Measurements from ENCODE around the gene MRPL51. TPM values are rescaled to one million over a fixed set of nuclear protein-coding genes. Genes with fewer than 3 reads are reported as not detected.
A peak's percentile ranks its signal among the peaks of the same experiment; 100 is the strongest.
"Not testable (repeated sequence)": the region's sequence is repeated elsewhere in the genome, so short reads cannot be mapped to it uniquely, and the experiment has no call there.

The MRPL51 gene
- total RNA-seq, 3 donors from 2014 or later = 249 to 262 (median 256) TPM

DNA sequence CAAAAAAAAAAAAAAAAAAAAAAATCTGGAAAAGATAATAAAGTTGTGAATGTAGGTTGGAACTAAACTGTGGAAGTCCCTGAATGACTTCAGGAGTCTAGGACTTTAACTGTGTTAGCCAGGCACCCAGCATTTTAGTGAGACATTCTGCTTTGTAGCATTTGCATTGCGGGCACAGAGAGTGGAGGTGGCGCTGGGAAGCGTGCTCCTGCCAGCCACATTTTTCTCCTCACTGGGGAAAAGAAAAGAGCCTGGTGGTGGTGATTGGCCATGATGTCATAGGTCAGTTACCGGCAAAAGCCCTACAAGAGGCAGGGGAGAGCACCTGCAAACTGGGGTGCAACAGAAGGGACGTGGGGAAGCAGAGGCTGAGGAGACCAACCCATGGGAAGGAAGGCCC, 31.6 kb upstream of the MRPL51 start:
- Mint-ChIP-seq H3K4me3 (no peak overlapping the region), H3K36me3 (ENCODE audit: insufficient read depth) (peaks cover 44% of the 10 kb centered on the region), H3K9me3 (no peaks in the 10 kb centered on the region), H3K4me1 (ENCODE audit: low read depth) (peaks cover 4% of the 10 kb centered on the region), H3K27me3 (ENCODE audit: low read depth) (no peaks in the 10 kb centered on the region)
- ATAC-seq (no peak), DNase-seq (no peak)

- H3K4me1 Mint-ChIP-seq (ENCODE audit: low read depth) = peaks cover 4% of the 10 kb centered on the region
- peaks cover 43% of the 10 kb centered on the region for H3K36me3 Mint-ChIP-seq (ENCODE audit: insufficient read depth)
- no peak for ATAC-seq
- no peak overlapping the region for H3K4me3 Mint-ChIP-seq
- no peaks in the 10 kb centered on the region for H3K9me3 Mint-ChIP-seq
- no peaks in the 10 kb centered on the region for H3K27me3 Mint-ChIP-seq (ENCODE audit: low read depth)
- DNase-seq = no peak
These were observed 30.6 kb upstream of the MRPL51 start for GRCh38 chr12:6523708-6524107.

DNA sequence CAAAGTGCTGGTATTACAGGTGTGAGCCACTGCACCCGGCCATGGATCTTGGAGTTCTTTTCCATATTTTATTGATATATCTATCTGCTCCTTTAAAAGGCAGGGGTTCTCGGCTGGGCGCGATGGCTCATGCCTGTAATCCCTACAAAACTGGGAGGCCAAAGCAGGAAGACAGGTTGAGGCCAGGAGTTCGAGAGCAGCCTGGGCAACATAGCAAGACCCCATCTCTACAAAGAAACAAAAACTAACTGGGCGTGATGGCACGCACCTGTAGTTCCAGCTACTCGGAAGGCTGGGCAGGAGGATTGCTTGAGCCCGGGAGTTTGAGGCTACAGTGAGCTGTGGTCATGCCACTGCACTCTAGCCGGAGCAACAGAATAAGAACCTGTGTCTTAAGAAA, 29.1 kb upstream of the MRPL51 start:
- Mint-ChIP-seq H3K9me3 (no peaks in the 10 kb centered on the region), H3K27me3 (ENCODE audit: low read depth) (no peaks in the 10 kb centered on the region), H3K4me1 (ENCODE audit: low read depth) (peaks cover 4% of the 10 kb centered on the region), H3K36me3 (ENCODE audit: insufficient read depth) (peaks cover 42% of the 10 kb centered on the region), H3K4me3 (no peak overlapping the region)
- DNase-seq = no peak
- no peak for ATAC-seq

DNA sequence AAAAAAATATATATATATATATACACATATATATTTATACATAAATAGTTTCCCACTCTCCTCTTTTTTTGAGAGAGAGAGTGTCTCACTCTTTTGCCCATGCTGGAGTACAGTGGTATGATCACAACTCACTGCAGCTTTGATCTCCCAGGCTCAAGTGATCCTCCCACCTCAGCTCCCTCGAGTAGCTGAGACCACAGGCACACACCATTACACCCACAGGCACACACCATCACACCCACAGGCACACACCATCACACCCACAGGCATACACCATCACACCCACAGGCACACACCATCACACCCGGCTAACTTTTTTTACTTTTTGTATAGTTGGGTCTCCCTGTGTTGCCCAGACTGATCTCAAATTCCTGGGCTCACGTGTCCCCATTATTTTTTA, 27.1 kb upstream of the MRPL51 start:
- no peak overlapping the region for H3K4me3 Mint-ChIP-seq
- no peak for DNase-seq
- ATAC-seq = no peak
- peaks cover 4% of the 10 kb centered on the region for H3K4me1 Mint-ChIP-seq (ENCODE audit: low read depth)
- no peaks in the 10 kb centered on the region for H3K27me3 Mint-ChIP-seq (ENCODE audit: low read depth)
- H3K36me3 Mint-ChIP-seq (ENCODE audit: insufficient read depth) = peaks cover 47% of the 10 kb centered on the region
- H3K9me3 Mint-ChIP-seq = no peaks in the 10 kb centered on the region

- peaks cover 22% of the 10 kb centered on the region for H3K36me3 Mint-ChIP-seq (ENCODE audit: insufficient read depth)
- ATAC-seq = no peak
- peaks cover 5% of the 10 kb centered on the region for H3K4me1 Mint-ChIP-seq (ENCODE audit: low read depth)
- no peak overlapping the region for H3K4me3 Mint-ChIP-seq
- no peak for DNase-seq
- H3K27me3 Mint-ChIP-seq (ENCODE audit: low read depth) = no peaks in the 10 kb centered on the region
- no peaks in the 10 kb centered on the region for H3K9me3 Mint-ChIP-seq
These were observed 15.0 kb upstream of the MRPL51 start for GRCh38 chr12:6508087-6508486.

- DNase-seq (no peak), ATAC-seq (no peak)
- Mint-ChIP-seq H3K36me3 (ENCODE audit: insufficient read depth) (peaks cover 16% of the 10 kb centered on the region), H3K9me3 (no peaks in the 10 kb centered on the region), H3K4me3 (no peak overlapping the region), H3K4me1 (ENCODE audit: low read depth) (peaks cover 5% of the 10 kb centered on the region), H3K27me3 (ENCODE audit: low read depth) (no peaks in the 10 kb centered on the region)
These were observed 14.3 kb upstream of the MRPL51 start for GRCh38 chr12:6507102-6507998.

- H3K36me3 Mint-ChIP-seq (ENCODE audit: insufficient read depth) = peaks cover 2% of the 10 kb centered on the region
- H3K4me1 Mint-ChIP-seq (ENCODE audit: low read depth) = peaks cover 7% of the 10 kb centered on the region
- no peak overlapping the region for H3K4me3 Mint-ChIP-seq
- no peaks in the 10 kb centered on the region for H3K27me3 Mint-ChIP-seq (ENCODE audit: low read depth)
- ATAC-seq (no peak), DNase-seq (no peak)
- H3K9me3 Mint-ChIP-seq = no peaks in the 10 kb centered on the region
These were observed 7.4 kb upstream of the MRPL51 start for GRCh38 chr12:6500466-6500865.

DNA sequence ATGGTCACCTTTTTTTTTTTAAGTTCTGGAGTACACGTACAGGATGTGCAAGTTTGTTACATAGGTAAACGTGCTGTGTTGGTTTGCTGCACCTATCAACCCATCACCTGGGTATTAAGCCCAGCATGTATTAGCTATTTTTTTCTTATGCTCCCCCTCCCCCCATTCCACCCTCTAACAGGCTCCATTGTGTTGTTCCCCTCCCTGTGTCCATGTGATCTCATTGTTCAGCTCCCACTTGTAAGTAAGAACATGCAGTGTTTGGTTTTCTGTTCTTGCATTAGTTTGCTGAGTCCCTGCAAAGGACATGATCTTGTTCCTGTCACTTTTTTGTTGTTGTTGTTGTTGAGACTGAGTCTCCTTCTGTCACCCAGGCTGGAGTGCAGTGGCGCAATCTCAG, 4.2 kb upstream of the MRPL51 start:
- not testable (repeated sequence) for H3K9me3 Mint-ChIP-seq; H3K4me3 Mint-ChIP-seq; ATAC-seq; H3K27me3 Mint-ChIP-seq (ENCODE audit: low read depth); H3K36me3 Mint-ChIP-seq (ENCODE audit: insufficient read depth); DNase-seq
- peaks cover 24% of the 10 kb centered on the region for H3K4me1 Mint-ChIP-seq (ENCODE audit: low read depth)

DNA sequence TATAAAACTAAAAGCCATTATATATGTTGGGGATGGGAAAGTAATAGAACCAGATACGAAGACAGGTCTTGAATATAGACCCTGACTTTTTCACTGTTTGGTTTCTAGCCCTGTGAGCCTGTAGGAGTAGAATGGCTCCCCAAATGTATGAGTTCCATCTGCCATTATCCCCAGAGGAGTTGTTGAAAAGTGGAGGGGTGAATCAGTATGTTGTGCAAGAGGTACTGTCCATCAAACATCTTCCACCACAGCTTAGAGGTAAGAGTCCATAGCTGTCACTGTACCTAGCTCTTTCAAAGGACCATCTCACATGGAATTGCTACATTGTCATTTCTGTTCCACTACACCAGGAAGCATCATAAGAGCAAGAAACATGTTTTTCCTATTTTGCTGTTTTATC, 1.9 kb upstream of the MRPL51 start:
- Mint-ChIP-seq H3K9me3 (no peaks in the 10 kb centered on the region), H3K4me3 (peak overlapping the region; percentile 92), H3K36me3 (ENCODE audit: insufficient read depth) (peaks cover 14% of the 10 kb centered on the region), H3K27me3 (ENCODE audit: low read depth) (no peaks in the 10 kb centered on the region), H3K4me1 (ENCODE audit: low read depth) (peaks cover 30% of the 10 kb centered on the region)
- no peak for ATAC-seq
- DNase-seq = no peak

GRCh38 chr12:6494258-6494743, 1.2 kb upstream of the MRPL51 start:
- H3K27me3 Mint-ChIP-seq (ENCODE audit: low read depth) = no peaks in the 10 kb centered on the region
- H3K9me3 Mint-ChIP-seq = no peaks in the 10 kb centered on the region
- no peak for DNase-seq
- H3K36me3 Mint-ChIP-seq (ENCODE audit: insufficient read depth) = peaks cover 14% of the 10 kb centered on the region
- H3K4me3 Mint-ChIP-seq = peak overlapping the region; percentile 92
- ATAC-seq = peak; percentile 3 to 47
- H3K4me1 Mint-ChIP-seq (ENCODE audit: low read depth) = peaks cover 30% of the 10 kb centered on the region

GRCh38 chr12:6493497-6494257, 615 bp upstream of the MRPL51 start, which contains the start of gene NCAPD2:
TSS of gene NCAPD2 (plus strand) at chr12:6494102. CDS start at chr12:6495099, 997 bp downstream.
- no peaks in the 10 kb centered on the region for H3K9me3 Mint-ChIP-seq
- H3K4me1 Mint-ChIP-seq (ENCODE audit: low read depth) = peaks cover 30% of the 10 kb centered on the region
- H3K4me3 Mint-ChIP-seq = peak within 1 kb of the TSS; percentile 92
- peak; percentile 91 for ATAC-seq
- H3K27me3 Mint-ChIP-seq (ENCODE audit: low read depth) = no peaks in the 10 kb centered on the region
- peak; percentile 89 for DNase-seq
- peaks cover 14% of the 10 kb centered on the region for H3K36me3 Mint-ChIP-seq (ENCODE audit: insufficient read depth)

DNA sequence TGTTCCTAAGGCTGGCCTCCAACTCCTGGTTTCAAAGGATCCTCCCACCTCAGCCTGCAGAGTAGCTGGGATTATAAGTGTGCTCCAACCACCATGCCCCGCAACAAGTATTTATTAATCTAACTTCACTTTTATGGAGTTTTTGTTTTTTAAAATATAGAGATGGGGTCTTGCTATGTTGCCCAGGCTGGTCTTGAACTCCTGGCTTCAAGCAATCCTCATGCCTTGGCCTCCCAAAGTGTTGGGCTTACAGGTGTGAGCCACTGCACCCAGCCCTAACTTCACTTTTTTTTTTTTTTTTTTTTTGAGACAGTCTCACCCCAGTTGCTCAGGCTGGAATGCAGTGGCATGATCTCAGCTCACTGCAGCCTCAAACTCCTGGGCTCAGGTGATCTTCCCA, 2.4 kb downstream of the MRPL51 start:
- not testable (repeated sequence) for DNase-seq; ATAC-seq; H3K27me3 Mint-ChIP-seq (ENCODE audit: low read depth); H3K9me3 Mint-ChIP-seq; H3K4me3 Mint-ChIP-seq
- peaks cover 24% of the 10 kb centered on the region for H3K4me1 Mint-ChIP-seq (ENCODE audit: low read depth)
- peaks cover 12% of the 10 kb centered on the region for H3K36me3 Mint-ChIP-seq (ENCODE audit: insufficient read depth)

DNA sequence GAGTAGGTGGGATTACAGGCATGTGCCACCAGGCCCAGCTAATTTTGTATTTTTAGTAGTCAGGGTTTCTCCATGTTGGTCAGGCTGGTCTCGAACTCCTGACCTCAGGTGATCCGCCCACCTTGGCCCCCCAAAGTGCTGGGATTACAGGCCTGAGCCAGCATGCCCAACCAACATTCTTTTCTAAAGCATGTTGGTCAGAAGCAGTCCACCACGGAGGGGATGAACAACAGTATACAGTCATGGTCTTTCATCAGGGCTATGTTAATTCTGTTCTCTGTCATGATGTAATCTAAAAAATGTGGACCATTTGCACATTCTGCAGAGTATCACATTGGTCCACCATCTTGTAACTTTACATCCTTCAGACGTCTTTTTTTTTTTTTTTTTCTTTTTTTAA, 3.6 kb downstream of the MRPL51 start:
- Mint-ChIP-seq H3K36me3 (ENCODE audit: insufficient read depth) (peaks cover 10% of the 10 kb centered on the region), H3K9me3 (no peaks in the 10 kb centered on the region), H3K4me3 (no peak overlapping the region), H3K4me1 (ENCODE audit: low read depth) (peaks cover 13% of the 10 kb centered on the region), H3K27me3 (ENCODE audit: low read depth) (no peaks in the 10 kb centered on the region)
- ATAC-seq = no peak
- no peak for DNase-seq

DNA sequence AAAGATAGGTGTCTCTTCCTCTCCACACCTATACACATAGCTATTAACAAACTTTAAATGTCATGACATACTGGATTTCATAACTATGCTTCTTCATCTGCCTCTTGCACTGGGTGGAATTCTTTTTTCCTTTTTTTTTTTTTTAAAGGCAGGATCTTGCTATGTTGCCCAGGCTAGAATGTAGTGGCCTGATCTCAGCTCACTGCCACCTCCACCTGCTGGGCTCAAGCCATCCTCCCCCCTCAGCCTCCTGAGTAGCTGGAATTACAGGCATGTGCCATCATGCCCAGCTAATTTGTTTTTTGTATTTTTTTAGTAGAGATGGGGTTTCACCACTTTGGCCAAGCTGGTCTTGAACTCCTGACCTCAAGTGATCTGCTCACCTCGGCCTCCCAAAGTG, 4.8 kb downstream of the MRPL51 start:
- H3K4me3 Mint-ChIP-seq = no peak overlapping the region
- ATAC-seq = no peak

More for the DNA sequence above, 4.8 kb downstream of the MRPL51 start:
- Mint-ChIP-seq H3K27me3 (ENCODE audit: low read depth) (no peaks in the 10 kb centered on the region), H3K36me3 (ENCODE audit: insufficient read depth) (peaks cover 10% of the 10 kb centered on the region), H3K9me3 (no peaks in the 10 kb centered on the region), H3K4me1 (ENCODE audit: low read depth) (peaks cover 11% of the 10 kb centered on the region)
- no peak for DNase-seq

Measured in activated T-cell treated with anti-CD3 and anti-CD28 coated beads, Interleukin-2, amount 50 U/mL, for 4 hours (primary cell).